SK-N-MC (cell line): ENCODE measurements around the gene VAV2.

Experiments
- EZH2 ChIP-seq: fragments of 200-600 bp; sonication (generic); IDR thresholded peaks from one replicate; pipeline ENCODE4 v1.6.1; 2017; ENCODE audit warnings: antibody characterized with exemption
- POLR2AphosphoS5 ChIP-seq: IDR thresholded peaks from 2 replicates; pipeline ENCODE4 v1.6.1; 2012; ENCODE audit warnings: mild to moderate bottlenecking, low read depth, low read length, borderline replicate concordance

GRCh38 chr9:133800266-133800665, 191.9 kb downstream of the VAV2 start:
- TF ChIP-seq POLR2AphosphoS5, result no peak
- no peak for TF ChIP-seq EZH2
